Endothelial cell of umbilical vein (primary cell): ENCODE measurements around the gene SHPK. TPM values are rescaled to one million over a fixed set of nuclear protein-coding genes. Genes with fewer than 3 reads are reported as not detected.

Experiments used
- BruUV-seq: library from RNA; stranded (reverse); fragments of 400-500 nt; replicated peaks from 2 replicates; lab custom pipeline; 2021; lab: Mats Ljungman, UMichigan
- CTCF ChIA-PET: fragments of 300-600, 350-600 bp; sonication (Branson Sonifier 250); formaldehyde crosslinking; loops from one replicate; lab custom pipeline; 2021; ENCODE audit warnings: antibody characterized with exemption, inconsistent platforms; lab: Charles Lee
- POLR2A ChIA-PET: fragments of 300-600, 350-600 bp; sonication (Branson Sonifier 250); formaldehyde crosslinking; loops from one replicate; lab custom pipeline; 2021; ENCODE audit warnings: antibody characterized with exemption, inconsistent platforms; lab: Charles Lee
- DNase-seq: peaks from one replicate; pipeline ENCODE4 v3.0.0-alpha.2; 2011; ENCODE audit warnings: low read depth, low spot score
- FAIRE-seq: peaks from 2 replicates; lab custom pipeline; 2011; peaks lifted over from hg19 to GRCh38; lab: Jason Lieb, UNC
- H2AFZ ChIP-seq: 2 replicates; pipeline ENCODE4 v1.6.0; 2012; ENCODE audit warnings: low read depth, low read length, control low read depth, inconsistent platforms
- H3K27ac ChIP-seq: 2 replicates; pipeline ENCODE4 v1.5.1; 2011; ENCODE audit warnings: low read depth, mild to moderate bottlenecking, control low read depth, low read length, moderate library complexity; ENCODE audit not compliant: insufficient read depth
- H3K27me3 ChIP-seq, 2 experiments: 2 replicates each; pipeline versions ENCODE4 v1.6.0 to v1.6.1; 2011; ENCODE audit warnings: low read length in 2 of 2, mixed read lengths in 1 of 2; ENCODE audit not compliant: control insufficient read depth in 2 of 2, insufficient read depth in 2 of 2
- H3K36me3 ChIP-seq, 2 experiments: 2 replicates in 1 of 2; 3 replicates in 1 of 2; pipeline ENCODE4 v1.5.1; 2011; ENCODE audit warnings: low read length in 2 of 2, mild to moderate bottlenecking in 1 of 2, moderate library complexity in 1 of 2; ENCODE audit not compliant: control insufficient read depth in 2 of 2, insufficient read depth in 2 of 2; ENCODE audit errors: extremely low read depth in 1 of 2
- H3K4me1 ChIP-seq: 3 replicates; pipeline ENCODE4 v1.5.1; 2011; ENCODE audit warnings: mild to moderate bottlenecking, low read length; ENCODE audit not compliant: control insufficient read depth, insufficient read depth; ENCODE audit errors: extremely low read depth
- H3K4me2 ChIP-seq: 2 replicates; pipeline ENCODE4 v1.6.1; 2011; ENCODE audit warnings: low read length, control low read depth, mixed read lengths; ENCODE audit not compliant: insufficient read depth
- H3K4me3 ChIP-seq, 3 experiments: fragments of 200-600 bp in 1 of 3; sonication (generic), shearing (Covaris generic) in 1 of 3; replicated peaks in 1 of 3; 2 replicates each; pipeline ENCODE4 v1.5.1; 2011 to 2016; ENCODE audit warnings: control low read depth in 3 of 3, low read length in 3 of 3, mild to moderate bottlenecking in 2 of 3, inconsistent platforms in 1 of 3, low read depth in 1 of 3, moderate library complexity in 1 of 3; ENCODE audit not compliant: insufficient read depth in 1 of 3
- H3K79me2 ChIP-seq: 2 replicates; pipeline ENCODE4 v1.6.0; 2012; ENCODE audit warnings: low read length, inconsistent platforms; ENCODE audit not compliant: control insufficient read depth, insufficient read depth
- H3K9ac ChIP-seq: replicated peaks from 2 replicates; pipeline ENCODE3; 2011; ENCODE audit warnings: low read length, control low read depth; ENCODE audit not compliant: insufficient read depth; ENCODE audit errors: extremely low read depth
- H3K9me1 ChIP-seq: replicated peaks from 3 replicates; pipeline ENCODE4 v1.6.0; 2011; ENCODE audit warnings: mild to moderate bottlenecking, low read length; ENCODE audit not compliant: control insufficient read depth, insufficient read depth; ENCODE audit errors: extremely low read depth
- H3K9me3 ChIP-seq: replicated peaks from 2 replicates; pipeline ENCODE4 v1.5.1; 2012; ENCODE audit warnings: low read length, inconsistent platforms; ENCODE audit not compliant: control insufficient read depth, insufficient read depth
- H4K20me1 ChIP-seq: replicated peaks from 2 replicates; pipeline ENCODE3; 2011; ENCODE audit warnings: mild to moderate bottlenecking, low read length; ENCODE audit not compliant: control insufficient read depth, insufficient read depth; ENCODE audit errors: extremely low read depth
- CTCF ChIP-seq, 2 donors: IDR thresholded peaks; 1 replicate in 1 of 2; 2 replicates in 1 of 2; pipeline ENCODE4 v1.5.1; 2011; ENCODE audit warnings: low read length in 2 of 2, mild to moderate bottlenecking in 2 of 2, moderate library complexity in 2 of 2, control low read depth in 1 of 2, inconsistent platforms in 1 of 2, low read depth in 1 of 2; ENCODE audit not compliant: insufficient read depth in 1 of 2; ENCODE audit errors: extremely low read depth in 1 of 2
- EZH2 ChIP-seq: IDR thresholded peaks from 2 replicates; pipeline ENCODE4 v1.6.1; 2012; ENCODE audit warnings: borderline replicate concordance, low read depth, mild to moderate bottlenecking, moderate library complexity, low read length, inconsistent platforms; ENCODE audit not compliant: severe bottlenecking
- FOS ChIP-seq: IDR thresholded peaks from 2 replicates; pipeline ENCODE4 v1.6.1; 2011; ENCODE audit warnings: mild to moderate bottlenecking, low read length, moderate library complexity, borderline replicate concordance; ENCODE audit not compliant: insufficient read depth
- GATA2 ChIP-seq: IDR thresholded peaks from 2 replicates; pipeline ENCODE4 v1.7.0; 2011; ENCODE audit warnings: low read depth, mild to moderate bottlenecking, moderate library complexity, mixed read lengths, low read length; ENCODE audit not compliant: insufficient read length, insufficient read depth
- JUN ChIP-seq: IDR thresholded peaks from 2 replicates; pipeline ENCODE4 v1.6.1; 2011; ENCODE audit warnings: borderline replicate concordance, low read depth; ENCODE audit not compliant: insufficient read length, insufficient read depth
- MYC ChIP-seq: IDR thresholded peaks from one replicate; pipeline ENCODE4 v1.6.1; 2011; ENCODE audit warnings: mild to moderate bottlenecking, low read depth, low read length
- POLR2A ChIP-seq: IDR thresholded peaks from 2 replicates; pipeline ENCODE4 v1.6.1; 2012; ENCODE audit warnings: low read depth, mild to moderate bottlenecking, control low read depth, low read length
- POLR2AphosphoS5 ChIP-seq: IDR thresholded peaks from 2 replicates; pipeline ENCODE4 v1.6.1; 2012; ENCODE audit warnings: low read depth, mild to moderate bottlenecking, control low read depth, low read length, moderate library complexity; ENCODE audit not compliant: insufficient read depth
- dilution Hi-C: fragments of 300-500 bp; cut with MboI; formaldehyde crosslinking; loops from one replicate; pipeline ENCODE4 v1.15.0; 2019; ENCODE audit warnings: low sequenced_read_pairs; ENCODE audit not compliant: extremely low pct_ligation_motif_present
- intact Hi-C: fragments of 100-400 bp; cut with micrococcal nuclease; formaldehyde crosslinking; loops from one replicate; pipeline ENCODE4 v1.10.0; 2022
- polyA plus RNA-seq, 4 experiments: library from polyadenylated mRNA; depleted of rRNA in 3 of 4; stranded (reverse) in 3 of 4; unstranded in 1 of 4; fragments of >200 nt; gene quantifications; 2 replicates each; pipeline versions ENCODE4 v1.2.1 to v1.2.3, GENCODE V29; 2011 to 2012; ENCODE audit warnings: missing spikeins in 1 of 4
- total RNA-seq: library from RNA; stranded (reverse); gene quantifications from 2 replicates; pipeline ENCODE4 v1.2.3, GENCODE V29; 2021
- TF ChIP-seq, protein P1 (sequence below): IDR thresholded peaks from 2 replicates; pipeline ENCODE4 v1.6.1; 2011; ENCODE audit not compliant: insufficient read depth, insufficient read length

SHPK gene
- total and polyA plus RNA-seq, 2 donors (not counting 3 experiments of a cell fraction or from before 2014, with no cell fraction given), result 15.4 to 15.9 TPM

GRCh38 chr17:3590231-3590630, 45.8 kb downstream of the SHPK start:
- FAIRE-seq, result no peak

DNA sequence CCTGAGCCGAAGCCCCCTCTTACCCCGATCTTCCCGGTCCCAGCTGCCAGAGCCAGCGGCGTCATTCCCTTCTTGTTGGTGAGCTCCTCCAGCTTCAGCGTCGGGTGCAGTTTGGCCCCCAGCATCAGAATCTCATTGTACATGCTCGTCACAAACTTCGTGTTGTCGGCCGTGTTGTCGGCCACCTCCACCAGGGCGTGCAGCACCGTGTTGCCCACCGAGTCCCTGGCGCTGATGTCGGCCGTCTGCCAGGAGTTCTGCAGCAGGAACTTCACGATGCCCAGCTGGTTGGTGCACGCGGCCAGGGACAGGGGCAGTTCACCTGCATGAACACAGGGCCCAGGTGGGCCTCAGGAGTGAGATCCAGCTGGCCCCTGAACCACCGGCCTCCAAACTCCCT, 46.3 kb downstream of the SHPK start:
- no TSS peak for BruUV-seq
- CTCF ChIA-PET, result no interaction called here
- no peak overlapping the region for H3K4me3 ChIP-seq
- no peak overlapping the region for H3K4me2 ChIP-seq
- TF ChIP-seq GATA2 (no peak), JUN (no peak), FOS (no peak), POLR2AphosphoS5 (no peak), POLR2A (no peak), CTCF (IDR thresholded peaks at IDR 0.05; ENCODE audit: extremely low read depth in 1 of 2, insufficient read depth in 1 of 2, low read depth in 1 of 2, low read length in 2 of 2) (no peak), EZH2 (no peak), MYC (no peak)
- TF ChIP-seq, protein P1, sequence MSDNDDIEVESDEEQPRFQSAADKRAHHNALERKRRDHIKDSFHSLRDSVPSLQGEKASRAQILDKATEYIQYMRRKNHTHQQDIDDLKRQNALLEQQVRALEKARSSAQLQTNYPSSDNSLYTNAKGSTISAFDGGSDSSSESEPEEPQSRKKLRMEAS, result no peak
- H3K9me1 ChIP-seq, result no peaks in the 10 kb centered on the region
- no peaks in the 10 kb centered on the region for H3K9me3 ChIP-seq
- no peaks in the 10 kb centered on the region for H3K27me3 ChIP-seq
- DNase-seq (no peak), FAIRE-seq (no peak)
- H3K27ac ChIP-seq, result no peak overlapping the region
- H3K36me3 ChIP-seq, result no peaks in the 10 kb centered on the region
- no peak overlapping the region for H3K9ac ChIP-seq
- dilution Hi-C loops (no loop called here), intact Hi-C loops (no loop called here)
- no peaks in the 10 kb centered on the region for H3K79me2 ChIP-seq
- H3K4me1 ChIP-seq, result no peaks in the 10 kb centered on the region
- H2AFZ ChIP-seq, result no peak overlapping the region
- no peaks in the 10 kb centered on the region for H4K20me1 ChIP-seq
- POLR2A ChIA-PET, result no interaction called here

More at GRCh38 chr17:3590231-3590630, 45.8 kb downstream of the SHPK start:
- no peaks in the 10 kb centered on the region for H3K79me2 ChIP-seq
- DNase-seq, result no peak
- POLR2A ChIA-PET, result no interaction called here
- H3K9me1 ChIP-seq, result no peaks in the 10 kb centered on the region
- no peak overlapping the region for H3K4me2 ChIP-seq
- CTCF ChIA-PET, result no interaction called here
- H4K20me1 ChIP-seq, result no peaks in the 10 kb centered on the region
- no peak overlapping the region for H3K9ac ChIP-seq
- TF ChIP-seq FOS, result no peak
- no peak for TF ChIP-seq JUN
- TF ChIP-seq POLR2A, result no peak
- TF ChIP-seq MYC, result no peak
- TF ChIP-seq POLR2AphosphoS5, result no peak
- dilution Hi-C loops, result no loop called here
- H3K27me3 ChIP-seq, result no peaks in the 10 kb centered on the region
- H3K4me3 ChIP-seq, result no peak overlapping the region
- H3K36me3 ChIP-seq, result no peaks in the 10 kb centered on the region
- no peaks in the 10 kb centered on the region for H3K4me1 ChIP-seq
- H2AFZ ChIP-seq, result no peak overlapping the region
- intact Hi-C loops, result no loop called here
- no peak overlapping the region for H3K27ac ChIP-seq
- H3K9me3 ChIP-seq, result no peaks in the 10 kb centered on the region
- BruUV-seq, result no TSS peak
